NCI-H82 treated with DMSO at 0.1 percent for 48 hours (cell line): Measurements from ENCODE around the gene EPS15.
"Not testable (repeated sequence)": the region's sequence is repeated elsewhere in the genome, so short reads cannot be mapped to it uniquely, and the experiment has no call there.

Source experiments
- DNase-seq: peaks from one replicate; lab custom pipeline; 2025; ENCODE audit not compliant: unreplicated experiment; lab: John Stamatoyannopoulos, UW

The EPS15 gene

DNA sequence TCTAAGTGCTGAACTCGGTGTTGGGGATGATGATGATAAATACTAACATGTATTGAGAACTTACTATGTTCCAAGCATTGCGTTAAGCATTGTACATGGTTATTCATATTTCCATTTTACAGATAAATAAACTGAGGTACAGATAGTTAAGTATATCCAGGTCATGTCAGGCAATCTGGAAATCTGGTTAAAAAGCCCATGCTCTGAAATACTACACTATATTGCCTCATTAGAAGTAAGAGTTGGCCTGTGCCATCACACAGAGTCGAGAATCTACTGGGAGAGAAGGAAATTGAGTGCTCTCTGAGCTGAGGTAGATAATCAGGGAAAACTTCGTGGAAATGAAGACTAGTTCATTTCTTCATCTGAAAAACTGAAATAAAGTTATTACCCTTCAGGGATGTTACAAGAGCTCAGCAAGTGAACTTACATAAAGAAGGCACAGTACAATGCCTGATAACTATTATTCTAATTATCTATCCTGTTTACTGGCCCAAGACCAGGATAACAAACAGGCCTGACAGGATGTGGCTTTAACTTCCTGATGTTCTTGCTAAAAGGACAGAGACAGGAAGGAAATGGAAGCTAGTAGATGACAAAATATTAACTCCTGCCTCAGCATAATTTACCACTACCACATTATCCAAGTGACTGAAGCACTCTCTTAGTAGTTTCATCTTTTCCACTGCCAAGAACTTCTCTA lies 85.6 kb downstream of the EPS15 start:
- DNase-seq: no peak

DNA sequence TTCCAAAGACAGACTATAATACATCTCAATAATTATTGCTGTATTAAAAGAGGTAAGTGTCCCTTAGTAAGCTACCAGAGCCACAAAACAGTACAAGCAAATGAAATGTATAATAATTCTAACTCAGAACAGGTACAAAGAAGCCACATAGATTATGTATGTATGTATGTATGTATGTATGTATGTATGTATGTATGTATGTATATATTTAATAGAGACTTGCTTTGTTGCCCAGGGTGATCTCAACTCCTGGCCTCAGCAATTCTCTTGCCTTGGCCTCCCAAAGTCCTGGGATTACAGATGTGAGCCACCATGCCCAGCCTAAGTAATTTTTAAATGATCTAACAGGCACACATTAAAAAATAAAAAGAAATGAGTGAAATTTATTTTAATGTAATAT lies 86.9 kb downstream of the EPS15 start:
- DNase-seq: no peak

DNA sequence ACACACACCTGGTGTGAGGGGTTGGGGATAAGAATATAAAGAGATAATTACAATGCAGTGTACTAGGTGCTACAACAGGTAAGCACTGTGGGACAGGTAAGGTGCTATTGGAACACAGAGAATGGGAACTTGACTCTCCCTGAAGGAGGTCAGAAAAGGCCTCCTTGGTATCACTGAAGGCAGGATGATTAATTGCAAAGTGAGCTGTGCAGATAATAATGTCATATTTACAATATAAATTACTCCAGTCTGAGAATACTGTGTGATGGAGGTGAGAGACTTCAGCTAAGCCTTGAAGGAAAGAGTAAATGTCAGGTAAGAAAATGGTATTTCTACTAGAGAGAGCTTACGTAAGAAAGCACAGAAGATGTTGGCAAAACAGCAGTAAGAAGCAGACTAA lies 91.6 kb downstream of the EPS15 start:
- DNase-seq: no peak

DNA sequence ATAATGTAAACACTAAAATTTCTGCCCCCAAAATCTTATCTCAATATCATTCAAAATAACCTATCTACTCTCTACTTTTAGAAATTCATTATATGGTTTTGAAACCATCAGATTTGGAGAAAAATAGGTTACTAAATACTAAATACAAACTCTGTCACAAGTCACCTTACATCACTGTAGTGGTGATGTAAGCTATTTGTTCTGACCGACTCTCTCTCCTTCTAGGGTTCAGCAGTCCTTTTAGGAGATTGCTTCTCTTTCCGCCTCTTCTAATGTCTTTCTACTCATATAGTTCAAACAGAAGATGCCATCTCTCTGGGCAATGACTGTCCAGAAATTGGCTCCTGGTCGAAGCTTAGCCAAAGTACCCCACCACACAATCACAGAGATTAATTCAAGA lies 93.1 kb downstream of the EPS15 start:
- no peak for DNase-seq

DNA sequence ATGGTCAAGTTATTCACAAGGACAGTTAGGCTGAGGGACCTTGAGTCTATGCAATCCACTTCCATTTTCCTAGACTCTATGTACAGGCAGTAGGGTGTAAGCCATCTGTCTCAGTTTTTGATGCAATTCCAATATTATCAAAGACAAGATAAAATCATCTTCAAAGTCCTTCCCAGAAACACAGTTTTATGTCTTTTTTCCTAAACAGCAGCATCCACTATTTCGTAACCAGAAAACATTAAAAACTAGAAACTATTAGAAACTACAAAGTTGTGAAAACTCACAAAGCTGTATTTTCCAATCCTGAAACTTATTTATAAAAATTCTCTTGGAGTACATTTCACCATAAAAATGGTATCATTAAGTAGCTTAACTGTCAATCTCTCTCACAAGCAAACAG lies 93.8 kb downstream of the EPS15 start:
- no peak for DNase-seq

DNA sequence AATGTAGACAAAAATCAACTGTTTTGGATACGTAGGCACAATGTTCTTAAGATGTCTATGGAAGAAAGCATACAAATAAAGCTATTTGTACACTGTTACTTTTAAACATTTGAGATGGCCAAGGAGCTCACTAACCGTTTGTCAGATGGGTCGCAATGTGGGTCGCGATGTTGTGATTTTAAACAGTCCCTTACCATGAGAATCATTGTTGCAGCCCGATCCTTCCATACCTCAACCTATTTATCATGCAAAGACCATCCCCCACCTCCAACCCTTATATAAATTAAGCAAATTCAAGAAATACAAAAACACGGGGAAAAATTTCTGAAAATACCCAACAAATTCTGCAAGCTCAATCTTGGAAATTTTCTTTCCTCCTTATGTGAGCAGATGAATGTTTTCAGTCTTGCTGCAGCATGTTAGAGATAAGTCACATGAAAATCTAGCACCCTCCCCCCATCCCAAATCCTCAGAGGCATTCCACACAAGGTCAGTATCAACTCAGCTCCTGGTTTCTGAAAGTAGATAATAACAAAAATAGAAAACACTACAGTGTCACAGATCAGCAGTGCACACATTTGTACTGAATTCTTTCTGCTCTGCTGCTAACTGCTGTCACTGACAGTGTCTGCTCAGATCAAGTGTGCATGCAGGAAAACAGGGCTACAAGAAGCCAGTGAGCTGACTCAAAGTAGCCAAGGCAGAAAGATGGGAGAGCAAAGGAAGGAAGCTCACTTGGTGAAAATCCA lies 95.8 kb downstream of the EPS15 start:
- DNase-seq: no peak

DNA sequence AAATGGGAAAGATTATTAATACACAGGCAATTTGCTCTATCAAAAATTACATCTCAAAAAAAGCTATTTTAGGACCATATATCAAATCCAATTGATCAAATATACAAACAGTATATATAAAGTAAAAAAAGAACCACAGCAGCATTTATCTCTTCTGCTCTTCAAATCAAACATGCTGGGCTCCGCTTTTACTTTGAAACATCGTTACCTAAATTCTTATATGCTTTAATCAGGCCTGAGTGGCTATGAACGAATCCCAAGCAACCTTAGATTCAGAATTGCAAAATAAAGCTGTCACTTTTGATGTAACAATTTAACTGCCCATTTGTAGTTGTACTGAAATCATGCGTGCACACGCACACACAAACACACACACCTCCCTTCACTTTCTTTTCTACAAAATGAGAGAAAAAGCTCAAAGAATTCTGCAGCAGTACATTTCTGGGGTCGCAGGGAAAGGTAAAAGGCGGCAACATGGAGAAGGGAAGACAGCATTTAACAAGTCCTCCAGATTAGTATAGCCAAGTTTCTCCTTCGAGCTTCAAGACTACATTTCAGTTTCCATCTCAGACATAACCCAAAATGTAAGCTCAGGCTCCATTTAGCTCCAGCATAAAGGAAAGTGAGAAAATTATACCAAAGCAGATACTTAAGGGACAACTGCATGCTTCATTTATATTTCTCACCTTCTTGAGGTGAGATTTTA lies 96.5 kb downstream of the EPS15 start:
- no peak for DNase-seq

DNA sequence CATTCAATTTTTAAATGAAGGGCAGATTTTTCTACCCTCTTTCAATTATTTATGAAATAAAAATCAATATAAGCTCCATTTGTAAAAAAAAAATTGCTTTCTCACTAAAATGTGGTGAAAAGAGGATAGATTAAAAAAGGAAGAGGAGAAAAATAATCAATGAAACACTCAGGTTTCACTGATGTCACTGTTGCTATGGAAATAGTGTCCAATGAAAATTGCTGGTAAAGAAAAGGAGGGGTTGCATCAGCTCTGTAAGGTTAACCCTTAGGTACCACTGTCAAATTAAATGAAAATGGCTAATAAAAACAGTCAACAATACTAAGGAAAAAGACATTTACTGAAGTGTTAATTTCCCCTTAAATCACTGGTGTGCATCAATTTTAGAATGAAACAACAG lies 97.1 kb downstream of the EPS15 start:
- peak; percentile 53 for DNase-seq

DNA sequence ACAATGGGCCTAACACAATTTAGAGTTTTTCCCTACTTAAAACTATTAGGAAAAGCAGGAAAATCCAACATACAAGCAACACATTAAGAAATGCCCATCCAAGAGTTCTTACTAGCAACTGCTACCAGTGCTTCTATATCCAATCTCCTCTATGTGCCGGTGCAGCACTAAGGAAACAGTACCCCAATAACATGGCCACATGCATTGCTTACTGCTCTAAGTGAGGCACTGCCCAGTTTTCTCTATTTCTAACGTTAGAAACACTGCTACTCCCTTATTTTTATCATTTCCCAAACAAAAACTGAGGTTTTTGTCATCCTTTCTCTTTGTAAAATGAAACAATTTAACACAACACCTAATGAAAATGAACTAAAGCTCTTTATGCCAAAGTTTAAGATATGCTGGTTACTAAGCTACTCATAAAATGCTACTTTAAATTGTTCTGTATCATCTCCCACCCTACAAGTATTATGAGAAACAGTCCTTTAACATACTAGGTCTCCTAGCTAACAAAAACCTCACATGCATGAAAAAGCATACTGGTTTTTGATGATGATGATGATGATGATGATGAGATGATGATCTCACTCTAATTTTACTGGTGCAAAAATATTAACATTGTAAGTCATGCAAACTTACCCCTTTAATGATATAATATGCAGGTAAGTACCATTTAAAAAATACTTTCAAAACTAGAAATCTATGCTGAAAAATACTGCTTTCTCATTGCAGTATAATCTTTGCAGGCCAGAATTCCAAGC lies 98.0 kb downstream of the EPS15 start:
- DNase-seq: no peak

DNA sequence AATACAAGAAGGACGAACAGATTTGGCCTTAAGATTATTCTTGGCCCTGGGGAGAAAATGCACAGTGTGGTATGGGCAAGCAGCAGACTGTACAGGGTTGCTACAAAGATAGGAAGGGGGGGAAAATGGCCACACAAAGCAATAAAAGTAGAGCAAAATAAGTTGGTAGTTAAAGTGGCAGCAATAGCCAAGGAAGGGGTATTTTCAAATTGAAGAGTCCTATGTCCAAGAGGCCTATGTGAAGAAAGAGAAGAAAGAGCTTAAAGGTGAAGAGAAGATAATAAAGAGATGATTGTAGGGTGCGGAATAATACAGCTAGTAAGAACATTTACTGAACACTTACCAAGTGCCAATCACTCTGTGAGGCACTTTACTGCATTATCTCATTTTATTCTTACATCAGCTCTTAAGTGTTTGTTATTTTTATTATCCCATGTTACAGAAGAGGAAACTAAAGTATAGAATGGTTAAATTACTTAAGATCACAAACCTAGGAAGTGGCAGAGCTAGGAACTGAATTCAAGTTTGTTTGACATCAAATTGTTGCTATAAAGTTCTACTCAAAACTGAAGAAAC lies 100.6 kb downstream of the EPS15 start:
- DNase-seq: no peak

DNA sequence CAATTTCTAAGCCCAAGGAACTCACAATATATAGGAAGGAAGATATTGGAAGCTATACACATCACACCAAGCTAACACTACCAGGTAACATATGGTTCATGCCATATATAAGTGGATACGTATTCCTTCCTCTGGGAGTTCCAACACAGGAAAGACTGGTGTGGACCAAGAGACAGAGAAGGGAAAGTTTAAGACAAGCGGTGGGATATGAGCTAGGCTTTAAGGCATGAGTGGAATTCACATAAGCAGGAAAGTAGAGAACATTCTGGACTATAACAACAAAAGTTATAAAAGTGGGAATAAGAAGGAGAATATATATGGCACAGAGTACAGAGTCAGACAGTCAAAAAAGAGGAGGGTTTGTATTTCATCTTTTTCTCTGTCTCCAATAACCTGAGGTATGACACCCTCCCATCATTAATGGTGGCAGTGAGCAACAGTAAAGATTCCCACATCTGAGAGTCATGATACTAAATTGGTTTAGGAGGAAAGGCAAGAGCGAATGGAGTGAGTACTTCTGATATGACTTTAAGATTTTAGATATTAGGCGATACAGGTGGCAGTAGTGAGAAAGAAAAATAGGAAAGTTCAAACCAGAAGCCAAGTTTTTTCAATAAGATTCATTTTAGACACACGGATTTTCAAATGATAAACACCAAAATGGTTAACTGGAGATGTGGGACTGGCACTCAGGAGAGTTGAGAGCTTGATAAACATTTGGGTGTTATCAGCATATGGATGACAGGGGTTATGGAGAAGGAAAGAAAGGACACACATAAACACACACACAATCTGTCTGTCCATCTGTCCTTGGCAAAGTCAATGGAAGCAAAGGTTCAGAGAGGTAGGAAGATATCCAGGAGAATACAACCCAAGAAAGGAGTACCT lies 101.3 kb downstream of the EPS15 start:
- no peak for DNase-seq

DNA sequence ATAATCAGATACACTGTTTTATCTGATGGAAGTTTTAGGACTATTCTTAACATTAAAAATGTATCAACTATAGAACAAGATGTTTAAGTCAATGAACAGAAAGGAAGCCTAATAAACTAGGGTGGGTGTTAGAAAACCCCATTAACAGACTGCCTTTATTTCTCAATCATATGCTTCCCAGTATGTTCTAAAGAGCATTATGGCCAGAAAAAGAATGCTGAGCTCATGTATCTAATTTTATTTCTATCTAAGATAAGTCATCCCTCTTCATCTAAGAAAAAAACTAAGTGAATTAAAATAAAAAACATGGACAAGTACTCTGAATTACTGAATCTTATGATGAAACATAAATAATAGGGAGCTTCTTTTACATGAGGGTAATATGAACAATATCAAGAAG lies 102.2 kb downstream of the EPS15 start:
- DNase-seq: no peak

DNA sequence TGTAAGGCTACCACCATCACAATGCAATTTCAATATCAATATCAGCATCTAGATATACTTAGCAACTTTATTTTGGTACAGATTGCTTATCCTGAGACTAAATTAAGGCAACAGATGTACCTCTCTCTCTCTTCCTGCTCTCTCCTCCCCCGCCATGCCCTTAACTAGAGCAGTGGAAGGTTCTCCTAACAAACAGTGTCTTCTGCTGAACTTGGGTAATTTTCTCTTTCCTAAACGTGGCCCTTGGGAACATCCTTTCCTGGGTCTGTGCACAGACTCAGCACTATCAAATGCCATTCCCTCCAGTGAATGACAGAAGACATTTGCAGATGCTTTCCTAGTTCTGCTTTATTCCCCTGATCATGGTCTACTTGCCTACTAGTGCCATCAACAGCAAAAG lies 103.1 kb downstream of the EPS15 start:
- DNase-seq: no peak

DNA sequence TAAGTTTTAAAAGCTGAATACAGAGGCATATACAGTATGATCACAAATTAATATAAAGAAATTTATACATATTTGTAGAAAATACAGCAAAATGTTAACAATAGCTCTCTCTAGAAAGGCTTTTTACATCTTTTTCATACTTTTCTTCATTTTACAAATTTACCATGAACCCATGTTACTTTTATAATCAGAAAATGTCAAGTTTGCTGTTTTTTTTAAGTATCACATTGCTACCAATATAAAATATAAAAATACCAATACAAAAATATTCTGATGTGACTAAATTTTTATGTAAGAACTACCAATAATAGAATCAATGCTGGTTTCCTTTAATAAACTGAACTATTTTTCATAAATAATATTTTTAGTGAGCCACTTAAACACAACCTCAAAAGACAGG lies 104.3 kb downstream of the EPS15 start:
- no peak for DNase-seq

DNA sequence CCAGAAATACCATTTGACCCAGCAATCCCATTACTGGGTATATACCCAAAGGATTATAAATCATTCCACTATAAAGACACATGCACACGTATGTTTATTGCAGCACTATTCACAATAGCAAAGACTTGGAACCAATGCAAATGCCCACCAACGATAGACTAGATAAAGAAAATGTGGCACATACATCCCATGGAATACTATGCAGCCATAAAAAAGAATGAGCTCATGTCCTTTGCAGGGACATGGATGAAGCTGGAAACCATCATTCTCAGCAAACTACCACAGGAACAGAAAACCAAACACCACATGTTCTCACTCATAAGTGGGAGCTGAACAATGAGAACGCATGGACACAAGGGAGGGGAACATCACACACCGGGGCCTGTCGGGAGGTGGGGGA lies 107.2 kb downstream of the EPS15 start:
- not testable (repeated sequence) for DNase-seq

DNA sequence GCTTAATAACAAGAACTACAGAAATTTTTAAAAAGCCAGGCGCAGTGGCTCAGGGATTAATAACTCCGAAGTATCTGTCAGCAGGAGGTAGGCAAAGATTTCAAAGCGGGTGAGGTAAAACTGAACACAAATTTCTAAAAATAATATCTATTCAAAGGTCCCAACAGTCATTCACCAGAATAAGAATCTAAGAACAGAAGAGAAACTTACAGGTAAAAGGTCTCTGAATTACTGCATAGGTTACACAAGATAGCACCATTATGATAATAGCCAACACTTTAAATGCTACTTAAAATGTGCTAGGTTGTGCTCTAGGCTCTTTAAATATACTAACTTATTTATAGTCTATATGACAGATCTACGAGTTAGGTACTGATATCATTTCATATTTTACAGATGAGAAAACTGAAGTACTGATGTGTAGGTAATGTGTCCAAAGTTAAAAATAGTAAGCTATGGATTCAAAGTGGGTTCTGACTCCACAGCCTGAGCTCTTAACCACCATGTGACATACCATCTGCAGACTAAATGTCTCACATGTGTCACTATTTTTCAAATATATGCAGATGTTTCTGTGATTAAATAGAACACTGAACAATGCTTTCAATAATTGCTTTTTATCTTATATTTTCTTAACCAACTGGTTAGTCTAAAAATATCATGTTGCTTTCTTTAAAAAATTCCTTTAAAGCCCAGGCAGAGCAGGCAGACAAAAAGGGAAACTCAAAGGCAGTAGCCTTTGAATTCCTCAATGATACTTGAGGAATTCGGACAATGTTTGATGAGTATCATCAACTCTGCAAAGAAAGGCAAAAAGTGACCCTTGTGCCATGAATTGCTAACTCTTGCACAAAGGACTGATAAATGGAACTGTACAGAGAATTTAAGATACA lies 108.3 kb downstream of the EPS15 start:
- no peak for DNase-seq

DNA sequence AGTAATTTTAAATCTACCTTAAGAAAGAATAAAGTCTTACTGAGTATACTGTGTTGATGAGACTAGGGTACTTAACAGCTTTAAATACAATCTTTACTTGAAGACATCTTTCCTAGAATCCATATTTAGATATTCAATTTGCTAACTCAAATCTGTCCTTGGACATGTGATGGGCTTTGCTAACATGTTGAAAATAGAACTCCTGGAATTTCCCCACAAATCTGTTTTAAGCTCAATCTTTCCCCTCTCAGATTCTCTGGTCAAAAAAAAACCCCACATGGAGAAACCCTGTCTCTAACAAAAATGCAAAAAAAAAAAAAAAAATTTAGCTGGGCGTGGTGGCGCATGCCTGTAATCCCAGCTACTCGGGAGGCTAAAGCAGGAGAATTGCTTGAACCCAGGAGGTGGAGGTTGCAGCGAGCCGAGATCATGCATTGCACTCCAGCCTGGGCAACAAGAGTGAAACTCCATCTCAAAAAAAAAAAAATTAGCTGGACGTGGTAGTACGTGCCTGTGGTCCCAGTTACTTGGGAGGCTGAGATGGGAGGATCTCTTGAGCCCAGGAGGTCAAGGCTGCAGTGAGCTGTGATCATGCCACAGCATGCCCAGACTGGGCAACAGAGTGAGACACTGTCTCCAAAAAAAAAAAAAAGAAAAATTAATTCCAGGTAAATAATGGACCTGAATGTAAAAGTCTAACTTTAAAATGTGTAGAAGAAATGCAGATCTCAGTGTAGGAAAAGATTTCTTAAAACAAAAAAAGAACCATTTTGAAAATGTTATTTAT lies 109.1 kb downstream of the EPS15 start:
- not testable (repeated sequence) for DNase-seq

DNA sequence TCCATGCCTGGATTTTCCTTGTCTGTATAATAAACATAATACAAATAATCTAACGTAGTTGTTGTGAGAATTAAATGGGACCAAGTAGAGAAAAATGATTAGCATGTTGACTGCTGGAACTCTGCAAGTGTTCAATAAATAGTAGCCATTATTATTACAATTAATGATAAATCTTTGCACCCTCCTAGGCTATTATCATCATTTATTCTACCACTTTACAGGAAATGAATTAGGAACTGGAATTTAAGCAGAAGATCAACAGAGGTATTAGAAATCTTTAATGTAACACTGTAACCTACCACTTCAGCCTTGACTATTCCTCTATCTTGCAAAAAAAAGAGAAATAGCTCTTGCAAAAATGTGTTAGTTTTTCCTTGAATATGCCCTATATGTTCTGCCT lies 126.8 kb downstream of the EPS15 start:
- no peak for DNase-seq
